Measurements from ENCODE around the gene ARSG. TPM values are rescaled to one million over a fixed set of nuclear protein-coding genes. Genes with fewer than 3 reads are reported as not detected.
A peak's percentile ranks its signal among the peaks of the same experiment; 100 is the strongest.
"Not testable (repeated sequence)": the region's sequence is repeated elsewhere in the genome, so short reads cannot be mapped to it uniquely, and the experiment has no call there.

ARSG gene
- 10 to 100 TPM; 12.1 to 15.1 TPM for total RNA-seq
- polyA plus RNA-seq, result 10 to 100 TPM; 10.4 to 13.7 (median 12.9) TPM
- 7.3 to 28.5 (median 11.6) reads per million in 6 experiments for total RNA-seq

DNA sequence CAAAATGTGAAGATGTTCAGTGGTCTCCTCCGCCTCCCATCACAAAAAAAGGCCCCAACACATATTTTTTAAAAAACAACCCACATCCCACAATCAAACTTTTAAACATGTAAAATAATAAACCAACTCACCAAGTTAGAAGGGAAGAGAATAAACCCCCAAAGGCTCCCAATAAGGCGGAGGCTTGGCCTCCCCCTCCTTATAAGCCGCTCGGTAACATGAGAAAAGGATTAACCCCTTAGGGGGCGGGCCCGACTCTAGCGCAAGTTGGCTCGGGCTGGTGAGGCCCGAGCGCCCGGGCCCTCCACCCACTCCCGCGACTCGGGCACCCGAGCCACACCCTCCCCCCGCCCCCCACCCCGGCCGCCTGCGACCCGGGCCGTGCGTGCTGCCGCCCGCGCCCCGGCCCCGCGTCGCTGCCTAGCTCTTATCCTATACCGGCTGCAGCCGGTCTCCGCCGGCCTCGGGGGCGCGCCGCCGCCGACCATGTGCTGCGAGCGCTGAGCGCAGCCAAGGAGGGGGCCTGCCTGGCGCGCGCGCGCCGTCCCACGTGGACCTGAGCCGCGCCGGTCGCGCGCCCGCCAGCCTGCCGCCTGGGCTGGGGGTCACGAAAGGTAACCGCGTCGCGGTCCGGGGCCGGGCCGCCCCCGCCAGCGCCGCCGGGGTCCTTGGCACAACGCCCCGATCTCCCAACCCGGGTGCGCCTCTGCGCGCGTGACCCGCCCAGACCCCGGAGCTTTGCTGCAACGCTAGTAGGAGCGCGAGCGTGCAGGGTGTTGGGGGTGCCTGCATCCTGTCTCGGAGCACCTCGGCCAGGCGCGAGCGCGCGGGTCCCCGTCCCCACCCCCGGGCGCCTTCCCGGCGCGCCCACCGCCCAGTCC, at the start of gene ARSG, which contains the start of gene SLC16A6:
Gene ARSG, plus strand, starts transcription at position 541 of the 881 bp plus-strand sequence. CDS start 15,999 bp downstream, outside the sequence.
Gene SLC16A6, minus strand, starts transcription at position 173 of the 881 bp plus-strand sequence. CDS start 12,807 bp downstream, outside the sequence.
- no peaks in the 10 kb centered on the region for H3K27me3 Mint-ChIP-seq

DNA sequence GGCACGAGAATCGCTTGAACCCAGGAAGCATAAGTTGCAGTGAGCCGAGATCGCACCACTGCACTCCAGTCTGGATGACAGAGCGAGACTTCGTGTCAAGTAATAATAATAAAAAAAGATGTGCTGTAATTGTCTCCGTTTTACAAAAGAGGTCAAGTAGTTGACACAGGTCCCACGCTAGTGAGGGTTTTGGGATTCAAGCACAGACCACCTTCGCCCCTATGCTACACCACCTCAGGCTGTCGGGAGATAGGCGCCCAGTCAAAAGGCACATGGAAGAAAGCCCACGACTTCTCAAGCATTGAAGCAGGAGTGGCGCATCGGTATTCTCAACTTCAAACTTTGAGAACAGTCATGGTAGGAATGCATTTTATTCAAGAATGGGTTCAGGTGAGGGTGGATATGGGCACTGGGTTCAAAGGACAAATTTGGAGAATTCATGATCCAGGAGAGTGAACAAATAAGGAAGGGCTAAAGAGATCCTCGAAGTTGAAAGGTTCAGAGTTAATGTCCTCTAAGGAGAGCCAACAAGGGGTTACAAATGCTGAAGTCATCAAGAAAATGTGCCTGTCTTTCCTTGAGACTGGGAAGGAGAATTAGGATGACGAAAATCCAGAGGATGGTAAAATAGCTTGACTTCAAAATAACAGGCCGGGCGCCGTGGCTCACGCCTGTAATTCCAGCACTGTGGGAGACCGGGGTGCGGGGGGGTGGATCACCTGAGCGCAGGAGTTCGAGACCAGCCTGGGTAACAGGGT, 44.8 kb upstream of the ARSG start:
- Mint-ChIP-seq H3K27me3 (no peaks in the 10 kb centered on the region), H3K36me3 (peaks cover 0 to 8% (median 2%) of the 10 kb centered on the region in 3 donors), H3K4me3 (peak overlapping the region; percentile 77 to 95 (median 92)), H3K9me3 (no peaks in the 10 kb centered on the region), H3K27ac (peak overlapping the region; percentile 84 to 99 (median 98)), H3K4me1 (peaks cover 10 to 39% (median 31%) of the 10 kb centered on the region in 4 donors)
- ATAC-seq, result no peak
- no peak for DNase-seq
- POLR2A ChIA-PET, result interaction anchor here (0.6 to 4.8 kb wide), 17 partner anchors 8 to 211 kb away, joined by 3 to 95 read pairs (median 15); partner anchors contain the start of genes ARSG, SLC16A6 and WIPI1

More for the DNA sequence above, at the start of gene ARSG, which contains the start of gene SLC16A6:
- DNase-seq (peak; percentile 75 to 96 (median 87)), ATAC-seq (peak; percentile 58 to 63)
- Mint-ChIP-seq H3K36me3 (no peaks in the 10 kb centered on the region), H3K4me3 (peak within 1 kb of the TSS; percentile 94 to 100 (median 96)), H3K9me3 (no peaks in the 10 kb centered on the region), H3K27ac (peak within 1 kb of the TSS; percentile 94 to 99 (median 97)), H3K4me1 (peaks cover 32 to 69% (median 61%) of the 10 kb centered on the region in 4 donors)
- POLR2A ChIA-PET, result interaction anchor here (0.5 to 6.1 kb wide), 53 partner anchors 9 to 850 kb away, joined by 3 to 94 read pairs (median 6); partner anchors contain the start of genes AMZ2, KPNA2, PRKAR1A and WIPI1

DNA sequence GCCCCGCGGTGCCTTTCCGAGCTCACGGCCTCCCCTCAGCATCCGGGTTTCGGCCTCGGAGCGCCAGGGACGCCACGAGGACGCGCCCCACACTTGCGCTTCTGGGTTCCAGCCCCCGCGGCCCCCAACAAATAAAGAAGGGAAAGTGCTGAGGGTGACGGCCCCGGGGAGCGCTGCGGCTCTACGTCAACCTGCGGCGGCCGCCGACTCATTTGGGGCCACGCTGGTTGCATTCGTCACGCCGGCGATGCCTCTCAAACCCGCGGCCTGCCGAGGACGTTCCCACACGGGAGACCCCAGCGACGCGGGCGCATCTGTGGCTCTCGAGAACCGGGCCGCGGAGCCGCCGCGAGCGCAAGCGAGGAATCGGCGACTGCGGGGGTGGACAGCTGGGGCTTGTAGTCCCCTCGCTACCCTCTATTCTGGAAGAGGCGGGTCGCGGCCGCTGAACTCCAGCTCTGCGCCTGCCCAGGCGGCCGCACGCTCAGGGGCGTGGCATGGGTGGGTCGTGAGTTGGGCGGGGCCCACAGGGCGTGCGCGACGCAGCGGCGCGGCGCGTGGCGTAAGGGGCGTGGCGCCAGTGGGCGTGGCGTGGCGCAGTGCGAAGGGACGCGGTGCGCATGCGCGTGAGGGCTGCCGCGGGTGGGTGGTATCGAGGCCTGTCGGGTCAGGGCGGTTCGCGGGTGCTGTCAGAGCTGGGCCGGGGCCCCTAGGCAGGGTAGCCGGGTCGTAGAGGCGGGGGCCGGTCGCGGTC, 43.7 kb upstream of the ARSG start, which contains the start of gene AMZ2:
Gene AMZ2, plus strand, starts transcription at position 599 of the 754 bp plus-strand sequence. CDS start 2,145 bp downstream, outside the sequence.
- no peaks in the 10 kb centered on the region for H3K27me3 Mint-ChIP-seq
- H3K27ac Mint-ChIP-seq, result peak within 1 kb of the TSS; percentile 90 to 99 (median 98)
- peak; percentile 91 to 99 (median 98) for DNase-seq
- peaks cover 10 to 47% (median 32%) of the 10 kb centered on the region in 4 donors for H3K4me1 Mint-ChIP-seq
- peak within 1 kb of the TSS; percentile 91 to 98 (median 94) for H3K4me3 Mint-ChIP-seq
- peaks cover 0 to 19% (median 7%) of the 10 kb centered on the region in 3 donors for H3K36me3 Mint-ChIP-seq
- peak; percentile 86 to 88 for ATAC-seq
- H3K9me3 Mint-ChIP-seq, result no peaks in the 10 kb centered on the region
- POLR2A ChIA-PET, result interaction anchor here (0.6 to 4.8 kb wide), 26 partner anchors 8 to 1343 kb away, joined by 3 to 95 read pairs (median 4); partner anchors contain the start of genes ARSG, SLC16A6 and WIPI1

DNA sequence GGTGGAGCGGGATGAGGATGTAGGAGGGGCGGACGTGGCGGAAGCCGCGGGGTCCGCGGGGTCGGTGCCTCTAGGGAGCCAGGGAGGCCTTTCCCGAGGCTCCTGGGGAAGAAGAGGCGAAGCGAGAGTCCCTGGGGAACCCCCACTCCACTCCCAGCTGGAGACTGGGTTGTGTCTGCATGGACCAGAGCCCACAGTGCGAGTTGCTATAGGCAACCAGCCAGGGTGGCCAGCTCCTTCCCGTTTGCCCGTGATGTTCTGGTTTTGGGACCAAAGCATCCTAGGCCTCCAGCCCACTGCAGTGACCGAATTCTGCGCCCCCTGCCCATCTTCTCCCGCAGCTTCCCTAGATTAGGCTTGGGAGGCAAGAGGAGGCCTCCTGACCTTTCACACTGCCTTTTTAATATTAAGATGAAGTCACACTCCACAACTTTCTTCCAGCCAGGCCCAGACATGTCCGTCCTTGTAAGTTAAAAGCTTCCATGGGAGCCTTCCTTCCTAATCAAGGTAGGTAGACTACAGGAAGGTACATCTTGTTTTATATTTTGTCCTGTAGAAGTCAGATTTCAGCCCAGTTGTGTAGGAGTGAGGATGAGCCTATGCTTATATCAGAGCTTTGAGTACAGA, 43.0 kb upstream of the ARSG start:
- H3K4me1 Mint-ChIP-seq, result peaks cover 14 to 54% (median 38%) of the 10 kb centered on the region in 4 donors
- no peaks in the 10 kb centered on the region for H3K9me3 Mint-ChIP-seq
- POLR2A ChIA-PET, result interaction anchor here (0.6 to 4.8 kb wide), 21 partner anchors 10 to 216 kb away, joined by 3 to 95 read pairs (median 6); partner anchors contain the start of genes ARSG, SLC16A6 and WIPI1
- peak overlapping the region; percentile 91 to 98 (median 94) for H3K4me3 Mint-ChIP-seq
- DNase-seq (peak in 1 of 10 donors; percentile 63), ATAC-seq (peak; percentile 27)
- H3K36me3 Mint-ChIP-seq, result peaks cover 0 to 26% (median 7%) of the 10 kb centered on the region in 3 donors
- H3K27ac Mint-ChIP-seq, result peak overlapping the region; percentile 90 to 99 (median 98)
- no peaks in the 10 kb centered on the region for H3K27me3 Mint-ChIP-seq

DNA sequence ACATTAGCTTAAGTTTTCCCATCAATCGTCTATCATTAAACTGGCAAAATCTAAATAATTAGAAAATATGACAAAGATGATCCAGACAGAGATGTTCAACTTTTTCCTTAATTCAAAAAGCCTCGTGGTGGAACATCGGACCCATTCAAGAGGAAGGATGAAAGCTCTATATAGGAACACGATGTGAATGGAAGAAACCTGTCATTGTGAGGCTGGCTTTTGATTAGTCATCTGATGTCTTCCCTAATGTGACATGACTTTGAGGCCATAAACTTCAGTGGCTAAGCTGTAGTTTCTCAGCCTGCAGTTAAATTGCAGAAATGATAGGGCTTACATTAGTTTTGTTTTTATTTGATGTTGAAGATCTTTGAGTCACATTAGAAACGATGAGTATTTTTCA, 42.4 kb upstream of the ARSG start:
- no peak for ATAC-seq
- POLR2A ChIA-PET, result interaction anchor here (0.7 to 4.8 kb wide), 11 partner anchors 10 to 216 kb away, joined by 3 to 95 read pairs (median 19); partner anchors contain the start of genes ARSG and SLC16A6
- no peaks in the 10 kb centered on the region for H3K27me3 Mint-ChIP-seq
- peak overlapping the region; percentile 91 to 98 (median 94) for H3K4me3 Mint-ChIP-seq
- DNase-seq, result no peak
- H3K36me3 Mint-ChIP-seq, result peaks cover 0 to 28% (median 7%) of the 10 kb centered on the region in 3 donors
- H3K27ac Mint-ChIP-seq, result peak overlapping the region; percentile 90 to 99 (median 98)
- H3K4me1 Mint-ChIP-seq, result peaks cover 17 to 58% (median 44%) of the 10 kb centered on the region in 4 donors
- H3K9me3 Mint-ChIP-seq, result no peaks in the 10 kb centered on the region

DNA sequence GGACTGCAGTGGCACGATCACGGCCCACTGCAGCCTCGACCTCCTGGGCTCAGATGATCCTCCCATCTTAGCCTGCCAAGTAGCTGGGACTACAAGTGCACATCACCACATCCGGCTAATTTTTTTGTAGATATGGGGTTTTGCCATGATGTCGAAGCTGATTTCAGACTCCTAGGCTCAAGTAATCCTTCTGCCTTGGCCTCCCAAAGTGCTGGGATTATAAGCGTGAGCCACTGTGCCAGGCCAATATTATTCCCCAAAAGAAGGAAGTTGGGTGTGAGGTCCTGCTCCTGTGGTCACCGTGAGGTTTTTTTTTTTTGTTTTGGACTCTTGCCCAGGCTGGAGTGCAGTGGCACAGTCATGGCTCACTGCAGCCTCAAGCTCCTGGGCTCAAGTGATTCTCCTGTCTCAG, 41.9 kb upstream of the ARSG start:
- Mint-ChIP-seq H3K36me3 (peaks cover 0 to 28% (median 7%) of the 10 kb centered on the region in 3 donors), H3K27me3 (no peaks in the 10 kb centered on the region), H3K4me3 (peak overlapping the region; percentile 91 to 98 (median 94)), H3K9me3 (no peaks in the 10 kb centered on the region), H3K4me1 (peaks cover 20 to 62% (median 49%) of the 10 kb centered on the region in 4 donors), H3K27ac (peak overlapping the region; percentile 90 to 99 (median 98))
- ATAC-seq, result no peak
- DNase-seq, result peak in 3 of 10 donors; percentile 22 to 39 (median 28)
- POLR2A ChIA-PET, result interaction anchor here (0.6 to 4.8 kb wide), 10 partner anchors 9 to 211 kb away, joined by 3 to 95 read pairs (median 5); partner anchors contain the start of genes ARSG and SLC16A6

DNA sequence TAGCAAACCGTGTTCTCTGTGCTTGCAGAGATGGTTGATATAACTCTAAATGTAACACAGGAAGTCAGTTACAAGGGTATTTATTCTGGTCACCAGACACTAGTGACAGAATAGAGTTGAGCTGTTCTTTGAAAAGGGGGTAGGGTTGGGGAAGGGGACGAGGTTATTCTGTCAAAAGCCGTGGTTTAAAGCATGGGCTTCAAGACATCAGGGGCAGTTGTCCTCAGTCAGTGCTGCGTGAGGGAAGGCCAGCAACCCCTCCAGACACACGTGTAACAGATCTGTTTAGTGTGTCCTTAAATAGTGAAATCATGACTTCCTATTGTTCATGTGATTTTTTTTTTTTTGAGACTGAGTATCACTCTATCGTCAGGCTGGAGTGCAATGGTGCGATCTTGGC, 37.9 kb upstream of the ARSG start:
- DNase-seq (peak in 2 of 10 donors; percentile 21 to 58), ATAC-seq (peak; percentile 39 to 44)
- peak overlapping the region; percentile 16 to 63 (median 41) for H3K4me3 Mint-ChIP-seq

DNA sequence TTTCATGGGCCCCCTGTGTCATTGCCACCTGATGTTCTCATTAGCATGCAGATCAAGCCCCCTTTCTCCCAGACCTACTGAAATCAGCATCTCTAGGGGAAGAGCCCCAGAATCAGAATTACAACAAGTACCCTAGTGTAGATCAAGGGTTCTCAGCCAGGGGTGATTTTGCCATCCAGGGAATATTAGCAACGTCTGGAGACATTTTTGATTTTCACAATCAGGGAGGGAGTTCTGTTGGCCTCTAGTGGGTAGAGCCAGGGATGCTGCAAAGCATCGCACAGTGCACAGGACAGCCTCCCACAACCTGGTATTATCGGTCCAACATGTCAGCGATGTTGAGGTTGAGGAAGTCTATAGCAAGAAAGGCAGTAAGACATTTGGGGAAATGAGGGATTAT, 36.1 kb upstream of the ARSG start:
- no peak for DNase-seq
- no peaks in the 10 kb centered on the region for H3K9me3 Mint-ChIP-seq
- POLR2A ChIA-PET, result interaction anchor here (0.6 to 1.1 kb wide), 4 partner anchors 17 to 211 kb away, joined by 3 to 4 read pairs (median 3); no protein-coding TSS in a partner anchor
- H3K36me3 Mint-ChIP-seq, result peaks cover 0 to 49% (median 15%) of the 10 kb centered on the region in 3 donors
- peak overlapping the region; percentile 49 to 96 (median 88) for H3K27ac Mint-ChIP-seq
- H3K27me3 Mint-ChIP-seq, result no peaks in the 10 kb centered on the region
- peaks cover 32 to 91% (median 73%) of the 10 kb centered on the region in 4 donors for H3K4me1 Mint-ChIP-seq
- ATAC-seq, result no peak
- H3K4me3 Mint-ChIP-seq, result peak overlapping the region in 7 of 10 donors; percentile 1 to 70 (median 48)

More for the DNA sequence above, 37.9 kb upstream of the ARSG start:
- H3K27ac Mint-ChIP-seq, result peak overlapping the region; percentile 57 to 96 (median 92)
- peaks cover 0 to 51% (median 16%) of the 10 kb centered on the region in 3 donors for H3K36me3 Mint-ChIP-seq
- peaks cover 31 to 92% (median 73%) of the 10 kb centered on the region in 4 donors for H3K4me1 Mint-ChIP-seq
- not testable (repeated sequence) for H3K27me3 Mint-ChIP-seq, H3K9me3 Mint-ChIP-seq
- POLR2A ChIA-PET, result interaction anchor here (0.6 kb wide), 1 partner anchor 23 kb away, joined by 3 read pairs; no protein-coding TSS in a partner anchor

DNA sequence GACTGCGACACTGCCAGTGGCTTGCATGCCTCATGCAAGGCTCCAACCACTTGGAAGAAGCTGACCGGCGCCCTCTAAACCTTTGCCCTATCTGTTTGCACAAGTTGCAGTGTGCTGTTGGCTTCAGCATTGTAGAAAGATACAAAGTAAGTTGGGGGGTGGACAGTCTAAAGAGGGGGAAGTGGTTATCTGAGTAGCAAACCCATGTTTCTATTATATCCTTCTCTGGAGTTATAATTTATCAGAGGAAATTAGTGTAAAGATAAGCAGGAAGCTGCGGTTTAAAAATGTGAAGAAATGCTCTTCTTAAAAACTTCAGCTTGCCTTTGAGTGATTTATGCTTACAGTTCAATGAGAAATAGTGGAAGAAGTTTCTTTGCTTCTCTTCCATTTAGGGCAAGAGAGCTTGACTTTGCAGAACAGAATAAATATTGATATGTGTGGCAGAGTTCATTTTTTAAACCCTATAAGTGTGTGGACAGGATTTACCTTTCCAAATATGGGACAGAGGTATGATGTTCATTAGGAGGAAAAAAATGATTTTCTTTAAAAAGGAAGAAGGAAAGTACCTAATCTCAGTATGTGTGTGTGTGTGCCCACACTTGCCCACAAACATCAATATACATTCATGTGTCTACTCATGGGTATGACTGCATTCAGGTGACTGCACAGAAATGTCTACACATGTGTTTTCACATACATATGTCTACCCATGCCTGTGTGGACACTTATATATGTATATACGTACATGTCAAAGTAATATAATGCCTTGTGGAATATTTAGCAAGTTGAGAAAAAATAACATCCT, 35.4 kb upstream of the ARSG start:
- Mint-ChIP-seq H3K4me3 (peak overlapping the region in 9 of 10 donors; percentile 16 to 70 (median 44)), H3K27ac (peak overlapping the region; percentile 49 to 96 (median 88)), H3K36me3 (peaks cover 0 to 46% (median 14%) of the 10 kb centered on the region in 3 donors), H3K9me3 (no peaks in the 10 kb centered on the region), H3K27me3 (no peaks in the 10 kb centered on the region), H3K4me1 (peaks cover 31 to 90% (median 72%) of the 10 kb centered on the region in 4 donors)
- DNase-seq, result peak in 2 of 10 donors; percentile 20 to 44
- ATAC-seq, result peak in 1 of 2 donors; percentile 37
- POLR2A ChIA-PET, result interaction anchor here (0.6 to 1.1 kb wide), 5 partner anchors 9 to 210 kb away, joined by 3 to 4 read pairs (median 3); no protein-coding TSS in a partner anchor

Data from naive thymus-derived CD8-positive, alpha-beta T cell (primary cell).